Effector memory CD4-positive, alpha-beta T cell (primary cell): ENCODE results near the gene CIAO3.
"Not testable (repeated sequence)": the region's sequence is repeated elsewhere in the genome, so short reads cannot be mapped to it uniquely, and the experiment has no call there.

ENCODE experiments used
- DNase-seq, 3 donors: peaks; one replicate each; pipeline ENCODE4 v3.0.0-alpha.2; 2020
- H3K27ac ChIP-seq: 2 replicates; pipeline ENCODE4 v1.7.0; 2013; ENCODE audit warnings: mild to moderate bottlenecking, low read length, moderate library complexity; ENCODE audit not compliant: insufficient read depth, poor library complexity, severe bottlenecking
- H3K27me3 ChIP-seq: replicated peaks from 2 replicates; pipeline ENCODE4 v1.7.0; 2013; ENCODE audit warnings: mild to moderate bottlenecking, low read length; ENCODE audit not compliant: insufficient read depth, control insufficient read depth, poor library complexity, severe bottlenecking
- H3K36me3 ChIP-seq: 2 replicates; pipeline ENCODE4 v1.7.0; 2013; ENCODE audit warnings: mild to moderate bottlenecking, low read length, moderate library complexity; ENCODE audit not compliant: control insufficient read depth, insufficient read depth
- H3K4me1 ChIP-seq: 2 replicates; pipeline ENCODE4 v1.7.0; 2013; ENCODE audit warnings: low read length, mild to moderate bottlenecking; ENCODE audit not compliant: control insufficient read depth, insufficient read depth, poor library complexity, severe bottlenecking
- H3K4me3 ChIP-seq: 2 replicates; pipeline ENCODE4 v1.7.0; 2013; ENCODE audit warnings: low read length, low read depth, mild to moderate bottlenecking; ENCODE audit not compliant: insufficient read depth, poor library complexity, severe bottlenecking
- H3K9me3 ChIP-seq: 2 replicates; pipeline ENCODE4 v1.7.0; 2013; ENCODE audit warnings: mild to moderate bottlenecking, low read length, moderate library complexity; ENCODE audit not compliant: control insufficient read depth

Gene CIAO3

DNA sequence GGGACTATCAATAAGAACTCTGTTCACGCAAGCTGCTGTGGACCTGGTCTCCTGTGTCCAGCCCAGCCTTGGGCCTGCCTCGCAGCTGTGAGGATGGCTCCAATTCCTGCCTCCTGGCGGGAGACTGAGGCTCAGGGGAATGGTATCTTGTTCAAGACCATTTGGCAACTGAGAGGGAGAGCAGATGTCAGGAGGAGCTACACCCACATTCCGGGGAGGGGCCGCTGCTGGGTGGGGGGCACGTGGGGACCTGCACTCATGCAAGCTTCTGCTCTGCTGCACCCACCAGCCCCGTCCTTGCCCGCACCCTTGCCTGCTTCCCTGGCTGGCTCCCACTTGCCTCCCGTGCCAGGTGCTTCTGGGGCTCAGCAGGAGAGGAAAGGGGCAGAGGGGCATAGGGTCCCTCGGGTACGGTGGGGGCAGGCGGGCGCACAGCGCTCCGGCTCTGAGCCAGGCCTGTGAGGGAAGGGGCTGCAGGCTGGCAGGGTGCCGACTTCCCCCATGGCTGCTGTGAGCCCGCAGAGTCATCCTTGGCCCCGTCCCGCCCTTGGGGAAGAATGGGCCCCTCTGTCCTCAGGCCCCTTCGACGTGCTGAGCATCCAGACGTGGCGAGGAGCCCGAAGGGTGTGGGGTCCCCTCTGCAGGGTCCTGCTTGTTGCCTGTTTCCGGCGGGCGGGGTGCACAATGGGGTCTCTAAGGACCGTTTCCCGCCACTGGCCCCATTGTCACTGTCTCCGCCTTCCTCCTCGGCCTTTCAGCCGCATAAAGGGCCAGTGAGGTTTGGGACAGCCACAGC lies 23.1 kb downstream of the CIAO3 start:
- H3K27me3 ChIP-seq, result no peaks in the 10 kb centered on the region
- H3K36me3 ChIP-seq, result no peaks in the 10 kb centered on the region
- no peak overlapping the region for H3K4me3 ChIP-seq
- H3K27ac ChIP-seq, result no peak overlapping the region
- no peaks in the 10 kb centered on the region for H3K9me3 ChIP-seq
- DNase-seq, result no peak
- H3K4me1 ChIP-seq, result peaks cover 33% of the 10 kb centered on the region

- H3K27me3 ChIP-seq, result no peaks in the 10 kb centered on the region
- H3K9me3 ChIP-seq, result no peaks in the 10 kb centered on the region
- no peak for DNase-seq
- no peaks in the 10 kb centered on the region for H3K36me3 ChIP-seq
- H3K4me3 ChIP-seq, result no peak overlapping the region
- H3K4me1 ChIP-seq, result peaks cover 30% of the 10 kb centered on the region
- H3K27ac ChIP-seq, result no peak overlapping the region
Observed at GRCh38 chr16:716768-717325, 23.9 kb downstream of the CIAO3 start.

DNA sequence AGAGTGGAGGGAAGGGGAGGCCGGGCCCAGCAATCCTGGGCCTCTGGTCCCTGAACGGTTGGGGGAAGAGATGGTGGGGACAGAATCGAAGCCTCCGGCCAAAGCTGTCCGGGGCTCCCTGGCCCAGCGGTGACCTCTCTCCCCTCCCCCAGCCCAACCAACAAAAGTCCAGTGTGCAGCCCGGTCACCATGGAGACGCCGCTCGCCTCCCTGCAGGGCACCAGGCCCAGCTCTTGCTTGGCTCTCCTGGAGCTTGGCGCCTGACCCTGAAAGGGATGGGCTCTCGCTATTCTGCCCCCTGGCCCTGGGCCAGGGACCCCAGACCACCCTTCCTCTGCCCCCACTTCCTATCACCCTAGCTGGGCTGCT lies 24.6 kb downstream of the CIAO3 start:
- Histone ChIP-seq H3K36me3 (no peaks in the 10 kb centered on the region), H3K27me3 (peaks cover 5% of the 10 kb centered on the region), H3K4me1 (peaks cover 23% of the 10 kb centered on the region), H3K4me3 (no peak overlapping the region), H3K27ac (no peak overlapping the region), H3K9me3 (no peaks in the 10 kb centered on the region)
- no peak for DNase-seq

DNA sequence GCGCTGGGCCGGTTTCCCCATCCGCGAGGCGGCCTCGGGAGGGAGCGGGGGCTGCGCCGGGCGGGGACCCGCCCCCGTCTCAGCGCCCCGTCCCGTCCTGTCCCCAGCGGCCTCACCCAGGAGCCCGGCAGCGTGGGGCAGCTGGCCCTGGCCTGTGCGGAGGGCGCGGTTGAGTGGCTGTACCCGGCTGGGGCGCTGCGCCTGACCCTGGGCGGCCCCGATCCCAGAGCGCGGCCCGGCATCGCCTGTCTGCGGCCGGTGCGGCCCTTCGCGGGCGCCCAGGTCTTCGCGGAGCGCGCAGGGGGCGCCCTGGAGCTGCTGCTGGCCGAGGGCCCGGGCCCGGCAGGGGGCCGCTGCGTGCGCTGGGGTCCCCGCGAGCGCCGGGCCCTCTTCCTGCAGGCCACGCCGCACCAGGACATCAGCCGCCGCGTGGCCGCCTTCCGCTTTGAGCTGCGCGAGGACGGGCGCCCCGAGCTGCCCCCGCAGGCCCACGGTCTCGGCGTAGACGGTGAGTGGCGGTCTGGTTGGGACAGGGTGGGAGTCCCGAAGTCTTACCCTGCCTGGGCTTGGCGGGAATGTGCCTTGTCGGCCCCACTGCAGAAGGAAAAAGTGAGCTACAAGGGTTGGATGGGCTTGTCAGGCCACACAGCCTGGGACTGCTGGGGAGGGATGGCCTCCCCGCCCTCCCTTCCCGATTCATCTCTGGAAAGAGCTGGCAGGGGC lies 25.2 kb downstream of the CIAO3 start:
- H3K36me3 ChIP-seq, result no peaks in the 10 kb centered on the region
- no peaks in the 10 kb centered on the region for H3K9me3 ChIP-seq
- no peak overlapping the region for H3K27ac ChIP-seq
- no peak for DNase-seq
- H3K27me3 ChIP-seq, result peaks cover 10% of the 10 kb centered on the region
- H3K4me3 ChIP-seq, result peak overlapping the region; percentile 53
- peaks cover 18% of the 10 kb centered on the region for H3K4me1 ChIP-seq

DNA sequence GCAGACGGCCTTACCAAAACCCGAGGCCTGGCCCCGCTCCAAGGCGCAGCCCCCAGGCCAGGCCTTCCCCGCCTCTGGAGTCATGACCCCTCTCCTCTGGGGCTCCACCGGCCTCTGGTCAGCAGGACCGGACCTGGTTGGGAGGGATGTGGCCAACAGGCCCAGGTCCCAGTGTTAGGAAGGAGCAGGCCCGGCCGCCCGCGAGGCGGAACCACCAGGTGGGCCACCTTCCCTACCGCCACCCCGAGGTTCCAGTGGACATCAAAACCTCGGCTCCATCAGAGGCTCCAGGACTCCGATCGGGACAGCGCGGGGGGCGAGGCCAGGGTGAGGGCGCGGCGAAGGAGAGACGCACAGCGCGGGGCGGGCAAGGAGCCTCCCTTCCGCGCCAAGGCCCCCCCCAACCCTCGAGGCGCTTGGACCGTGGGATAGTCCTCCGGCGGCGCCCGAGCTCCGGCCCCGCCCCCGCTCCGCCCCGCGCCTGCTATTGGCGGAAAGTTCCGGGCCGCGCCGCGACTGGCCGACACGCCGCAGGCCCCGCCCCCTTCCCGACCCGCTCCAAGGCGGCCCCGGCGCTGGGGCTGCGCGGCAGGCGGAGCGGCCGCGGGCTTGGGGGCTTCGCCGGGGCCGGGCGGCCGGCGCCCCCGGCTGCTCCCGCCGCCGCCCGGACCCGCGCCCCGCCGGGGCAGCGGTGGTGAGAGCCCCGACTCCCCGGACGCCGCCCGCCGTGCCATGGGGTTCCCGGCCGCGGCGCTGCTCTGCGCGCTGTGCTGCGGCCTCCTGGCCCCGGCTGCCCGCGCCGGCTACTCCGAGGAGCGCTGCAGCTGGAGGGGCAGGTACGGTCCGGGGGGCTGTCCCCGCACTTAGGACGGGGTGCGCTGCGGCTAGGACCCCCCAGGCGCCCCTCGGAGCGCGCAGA lies 26.0 kb downstream of the CIAO3 start, which contains the start of gene METRN:
METRN (plus strand) TSS at position 561 of the 919 bp plus-strand sequence; CDS start at position 733, 172 bp downstream.
- peak; percentile 75 to 84 (median 77) for DNase-seq
- H3K27ac ChIP-seq, result no peak within 1 kb of the TSS
- peaks cover 11% of the 10 kb centered on the region for H3K4me1 ChIP-seq
- no peaks in the 10 kb centered on the region for H3K9me3 ChIP-seq
- no peaks in the 10 kb centered on the region for H3K36me3 ChIP-seq
- peaks cover 18% of the 10 kb centered on the region for H3K27me3 ChIP-seq
- H3K4me3 ChIP-seq, result peak within 1 kb of the TSS; percentile 53

GRCh38 chr16:714079-714478 lies 26.7 kb downstream of the CIAO3 start:
- no peak overlapping the region for H3K27ac ChIP-seq
- H3K4me3 ChIP-seq, result no peak overlapping the region
- H3K27me3 ChIP-seq, result peaks cover 25% of the 10 kb centered on the region

GRCh38 chr16:712740-713250 lies 28.0 kb downstream of the CIAO3 start:
- not testable (repeated sequence) for H3K9me3 ChIP-seq, DNase-seq, H3K4me3 ChIP-seq, H3K27ac ChIP-seq, H3K36me3 ChIP-seq
- H3K4me1 ChIP-seq, result peaks cover 11% of the 10 kb centered on the region
- peaks cover 30% of the 10 kb centered on the region for H3K27me3 ChIP-seq

More at GRCh38 chr16:714079-714478, 26.7 kb downstream of the CIAO3 start:
- no peak for DNase-seq
- no peaks in the 10 kb centered on the region for H3K36me3 ChIP-seq
- peaks cover 11% of the 10 kb centered on the region for H3K4me1 ChIP-seq
- H3K9me3 ChIP-seq, result no peaks in the 10 kb centered on the region

GRCh38 chr16:711548-712320 lies 29.1 kb downstream of the CIAO3 start:
- H3K9me3 ChIP-seq, result no peaks in the 10 kb centered on the region
- H3K4me1 ChIP-seq, result peaks cover 11% of the 10 kb centered on the region
- H3K27ac ChIP-seq, result no peak overlapping the region
- no peak overlapping the region for H3K4me3 ChIP-seq
- H3K27me3 ChIP-seq, result peaks cover 35% of the 10 kb centered on the region
- H3K36me3 ChIP-seq, result no peaks in the 10 kb centered on the region
- peak; percentile 58 to 68 (median 67) for DNase-seq

GRCh38 chr16:711084-711483 lies 29.7 kb downstream of the CIAO3 start:
- Histone ChIP-seq H3K4me1 (peaks cover 17% of the 10 kb centered on the region), H3K36me3 (no peaks in the 10 kb centered on the region), H3K27ac (no peak overlapping the region), H3K27me3 (peaks cover 42% of the 10 kb centered on the region), H3K9me3 (no peaks in the 10 kb centered on the region), H3K4me3 (no peak overlapping the region)
- DNase-seq, result no peak
